Body of pancreas (tissue), 4 donors: ENCODE results near the gene DDX41.

Source experiments
- POLR2A ChIP-seq, 3 donors: fragments of 450-650 bp; IDR thresholded peaks; one replicate each; pipeline ENCODE4 v1.6.1; 2016; ENCODE audit warnings: antibody characterized with exemption in 3 of 3, mild to moderate bottlenecking in 2 of 3
- TF ChIP-seq, protein P1 (sequence below), 7 experiments: fragments of 450-650 bp in 4 of 7; fragments of 200-600 bp in 3 of 7; sonication (generic) in 3 of 7; IDR thresholded peaks; one replicate each; pipeline ENCODE4 v1.5.1; 2016 to 2019; ENCODE audit warnings: antibody characterized with exemption in 7 of 7

- TF ChIP-seq, protein P1, sequence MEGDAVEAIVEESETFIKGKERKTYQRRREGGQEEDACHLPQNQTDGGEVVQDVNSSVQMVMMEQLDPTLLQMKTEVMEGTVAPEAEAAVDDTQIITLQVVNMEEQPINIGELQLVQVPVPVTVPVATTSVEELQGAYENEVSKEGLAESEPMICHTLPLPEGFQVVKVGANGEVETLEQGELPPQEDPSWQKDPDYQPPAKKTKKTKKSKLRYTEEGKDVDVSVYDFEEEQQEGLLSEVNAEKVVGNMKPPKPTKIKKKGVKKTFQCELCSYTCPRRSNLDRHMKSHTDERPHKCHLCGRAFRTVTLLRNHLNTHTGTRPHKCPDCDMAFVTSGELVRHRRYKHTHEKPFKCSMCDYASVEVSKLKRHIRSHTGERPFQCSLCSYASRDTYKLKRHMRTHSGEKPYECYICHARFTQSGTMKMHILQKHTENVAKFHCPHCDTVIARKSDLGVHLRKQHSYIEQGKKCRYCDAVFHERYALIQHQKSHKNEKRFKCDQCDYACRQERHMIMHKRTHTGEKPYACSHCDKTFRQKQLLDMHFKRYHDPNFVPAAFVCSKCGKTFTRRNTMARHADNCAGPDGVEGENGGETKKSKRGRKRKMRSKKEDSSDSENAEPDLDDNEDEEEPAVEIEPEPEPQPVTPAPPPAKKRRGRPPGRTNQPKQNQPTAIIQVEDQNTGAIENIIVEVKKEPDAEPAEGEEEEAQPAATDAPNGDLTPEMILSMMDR (IDR thresholded peaks at IDR 0.05) = no peak
- TF ChIP-seq POLR2A (IDR thresholded peaks at IDR 0.05) = no peak
These were observed 27.5 kb downstream of the DDX41 start for GRCh38 chr5:177489119-177489716.
